Ascending aorta (tissue), 2 donors: ENCODE results near the gene ARPC4. TPM values are rescaled to one million over a fixed set of nuclear protein-coding genes. Genes with fewer than 3 reads are reported as not detected.

Source experiments
- DNase-seq, 2 donors: peaks; one replicate each; pipeline ENCODE4 v3.0.0-alpha.2; 2019; ENCODE audit warnings: low spot score in 2 of 2
- H3K27ac ChIP-seq, 2 donors: fragments of 200-600 bp; sonication (generic); one replicate each; pipeline ENCODE4 v1.5.1; 2016 to 2017; ENCODE audit warnings: mild to moderate bottlenecking in 1 of 2
- H3K27me3 ChIP-seq: fragments of 200-600 bp; sonication (generic); one replicate; pipeline ENCODE4 v1.5.1; 2017
- H3K36me3 ChIP-seq, 2 donors: fragments of 200-600 bp; sonication (generic); one replicate each; pipeline ENCODE4 v1.5.1; 2016
- H3K4me1 ChIP-seq, 2 donors: fragments of 200-600 bp; sonication (generic); one replicate each; pipeline ENCODE4 v1.5.1; 2016 to 2017; ENCODE audit warnings: mild to moderate bottlenecking in 1 of 2
- H3K4me3 ChIP-seq, 2 donors: fragments of 200-600 bp; sonication (generic); one replicate each; pipeline ENCODE4 v1.5.1; 2016 to 2017; ENCODE audit warnings: mild to moderate bottlenecking in 1 of 2
- H3K9me3 ChIP-seq, 2 donors: fragments of 200-600 bp; sonication (generic); one replicate each; pipeline ENCODE4 v1.5.1; 2016
- intact Hi-C: fragments of 100-400 bp; cut with DNase I; formaldehyde crosslinking; loops from one replicate; pipeline ENCODE4 v1.15.1; 2023
- total RNA-seq: library from RNA; depleted of rRNA; stranded (reverse); fragments of >200 nt; gene quantifications from one replicate; pipeline ENCODE4 v1.1.0, GENCODE V29; 2016
- TF ChIP-seq, protein P1 (sequence below), 3 experiments: fragments of 200-600 bp in 2 of 3; fragments of 450-650 bp in 1 of 3; sonication (generic) in 2 of 3; IDR thresholded peaks; one replicate each; pipeline ENCODE4 v1.5.1; 2016 to 2019; ENCODE audit warnings: antibody characterized with exemption in 3 of 3, mild to moderate bottlenecking in 1 of 3, moderate library complexity in 1 of 3

Gene ARPC4
- total RNA-seq, 1 donor from 2014 or later, result 160 TPM

GRCh38 chr3:9803494-9803893 lies 10.6 kb downstream of the ARPC4 start:
- intact Hi-C loops, result no loop called here
- no peak for DNase-seq
- Histone ChIP-seq H3K4me3 (no peak overlapping the region), H3K36me3 (peaks cover 80 to 87% of the 10 kb centered on the region in 2 donors), H3K27ac (no peak overlapping the region), H3K4me1 (no peaks in the 10 kb centered on the region), H3K9me3 (no peaks in the 10 kb centered on the region), H3K27me3 (no peaks in the 10 kb centered on the region)
- TF ChIP-seq, protein P1, sequence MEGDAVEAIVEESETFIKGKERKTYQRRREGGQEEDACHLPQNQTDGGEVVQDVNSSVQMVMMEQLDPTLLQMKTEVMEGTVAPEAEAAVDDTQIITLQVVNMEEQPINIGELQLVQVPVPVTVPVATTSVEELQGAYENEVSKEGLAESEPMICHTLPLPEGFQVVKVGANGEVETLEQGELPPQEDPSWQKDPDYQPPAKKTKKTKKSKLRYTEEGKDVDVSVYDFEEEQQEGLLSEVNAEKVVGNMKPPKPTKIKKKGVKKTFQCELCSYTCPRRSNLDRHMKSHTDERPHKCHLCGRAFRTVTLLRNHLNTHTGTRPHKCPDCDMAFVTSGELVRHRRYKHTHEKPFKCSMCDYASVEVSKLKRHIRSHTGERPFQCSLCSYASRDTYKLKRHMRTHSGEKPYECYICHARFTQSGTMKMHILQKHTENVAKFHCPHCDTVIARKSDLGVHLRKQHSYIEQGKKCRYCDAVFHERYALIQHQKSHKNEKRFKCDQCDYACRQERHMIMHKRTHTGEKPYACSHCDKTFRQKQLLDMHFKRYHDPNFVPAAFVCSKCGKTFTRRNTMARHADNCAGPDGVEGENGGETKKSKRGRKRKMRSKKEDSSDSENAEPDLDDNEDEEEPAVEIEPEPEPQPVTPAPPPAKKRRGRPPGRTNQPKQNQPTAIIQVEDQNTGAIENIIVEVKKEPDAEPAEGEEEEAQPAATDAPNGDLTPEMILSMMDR (IDR thresholded peaks at IDR 0.05), result no peak

DNA sequence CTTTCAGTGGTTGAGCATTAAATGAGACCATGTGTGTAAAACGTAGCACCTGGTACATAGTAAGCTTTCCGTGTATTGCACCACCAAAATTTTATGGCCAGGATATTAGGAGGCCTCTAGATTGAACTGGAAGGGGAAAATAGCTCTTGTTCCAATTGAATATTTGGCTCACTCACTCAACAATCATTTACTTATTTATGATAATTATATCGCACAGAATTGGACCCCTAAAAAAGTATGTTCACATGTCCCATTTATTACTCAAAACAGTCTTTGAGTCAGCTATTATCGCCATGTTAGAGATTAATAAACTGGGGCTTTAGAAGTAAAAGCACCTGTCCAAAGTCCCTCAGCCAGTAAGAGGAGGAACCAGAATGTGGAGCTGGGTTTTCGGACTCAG lies 12.1 kb downstream of the ARPC4 start:
- TF ChIP-seq, protein P1 (IDR thresholded peaks at IDR 0.05), result no peak
- Histone ChIP-seq H3K4me1 (peaks cover 0 to 5% of the 10 kb centered on the region in 2 donors), H3K9me3 (no peaks in the 10 kb centered on the region), H3K4me3 (no peak overlapping the region), H3K27ac (no peak overlapping the region), H3K36me3 (peaks cover 66 to 72% of the 10 kb centered on the region in 2 donors), H3K27me3 (no peaks in the 10 kb centered on the region)
- no peak for DNase-seq
- intact Hi-C loops, result no loop called here

GRCh38 chr3:9806137-9806536 lies 13.3 kb downstream of the ARPC4 start:
- Histone ChIP-seq H3K27ac (no peak overlapping the region), H3K36me3 (peaks cover 54 to 61% of the 10 kb centered on the region in 2 donors), H3K9me3 (no peaks in the 10 kb centered on the region), H3K4me1 (peaks cover 5 to 7% of the 10 kb centered on the region in 2 donors), H3K27me3 (no peaks in the 10 kb centered on the region), H3K4me3 (no peak overlapping the region)
- intact Hi-C loops, result no loop called here
- TF ChIP-seq, protein P1 (IDR thresholded peaks at IDR 0.05), result no peak
- DNase-seq, result no peak

DNA sequence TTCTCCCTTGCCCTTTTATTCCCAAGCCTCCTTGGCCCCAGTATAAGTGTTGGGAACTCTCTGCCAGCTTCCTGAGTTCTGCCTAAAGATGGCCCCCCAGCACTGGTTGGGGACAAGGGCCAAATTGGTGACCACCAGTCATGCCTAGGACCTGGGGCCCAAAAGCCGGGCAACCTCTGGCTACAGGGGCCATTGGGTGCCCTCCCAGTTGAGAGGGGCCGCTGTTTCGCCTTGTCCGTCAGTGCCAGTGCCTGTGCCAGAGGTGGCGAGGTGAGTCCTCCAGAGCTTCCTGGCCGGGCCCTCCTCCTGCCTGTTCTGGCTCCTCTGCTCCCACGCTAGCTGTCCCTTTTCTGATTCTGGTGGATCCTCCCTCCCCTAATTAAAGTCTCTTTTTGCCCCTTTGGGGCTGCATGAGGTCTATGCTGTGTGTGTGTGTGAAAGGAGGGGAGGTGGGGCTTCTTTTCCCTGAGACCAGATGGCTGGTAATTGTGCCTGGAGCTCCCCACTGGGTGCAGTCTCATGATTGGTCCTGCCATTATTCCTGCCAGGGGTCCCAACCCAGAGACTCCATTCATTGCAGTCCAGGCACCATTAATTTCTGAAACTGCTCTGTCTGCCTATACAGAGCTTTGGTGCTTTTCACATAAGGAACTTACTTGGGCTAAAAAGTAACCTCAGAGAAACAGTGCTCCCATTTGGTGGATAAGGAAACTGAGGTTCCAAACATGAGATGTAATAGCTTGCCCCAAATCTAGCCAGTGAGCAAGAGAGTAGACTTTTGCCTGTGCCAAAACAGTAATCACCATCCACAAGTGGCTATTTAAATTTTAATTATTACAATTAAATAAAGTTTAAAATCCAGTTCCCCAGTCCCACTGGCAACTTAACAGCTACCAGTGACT lies 14.1 kb downstream of the ARPC4 start:
- Histone ChIP-seq H3K27ac (no peak overlapping the region), H3K4me3 (no peak overlapping the region), H3K27me3 (no peaks in the 10 kb centered on the region), H3K9me3 (no peaks in the 10 kb centered on the region), H3K4me1 (peaks cover 5 to 10% of the 10 kb centered on the region in 2 donors), H3K36me3 (peaks cover 46 to 53% of the 10 kb centered on the region in 2 donors)
- intact Hi-C loops, result no loop called here
- TF ChIP-seq, protein P1 (IDR thresholded peaks at IDR 0.05), result no peak
- no peak for DNase-seq

DNA sequence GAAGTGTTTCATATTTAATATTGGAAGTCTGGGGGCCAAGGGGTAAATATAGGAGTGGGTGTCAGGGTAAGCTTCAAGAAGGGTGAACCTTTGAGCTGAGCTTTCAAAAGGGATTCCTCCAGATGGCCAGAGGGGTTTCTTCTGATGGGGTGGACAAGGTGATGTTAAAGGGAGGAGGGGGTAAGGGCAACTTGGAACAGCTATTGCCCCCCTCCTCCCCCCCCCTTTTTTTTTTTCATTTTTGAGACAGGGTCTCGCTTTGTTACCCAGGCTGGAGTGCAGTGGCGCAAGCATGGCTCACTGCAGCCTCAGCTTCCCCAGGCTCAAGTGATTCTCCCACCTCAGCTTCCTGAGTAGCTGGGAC lies 15.1 kb downstream of the ARPC4 start:
- no peak for DNase-seq
- intact Hi-C loops, result no loop called here
- Histone ChIP-seq H3K4me3 (no peak overlapping the region), H3K27me3 (no peaks in the 10 kb centered on the region), H3K27ac (no peak overlapping the region), H3K36me3 (peaks cover 39 to 46% of the 10 kb centered on the region in 2 donors), H3K4me1 (peaks cover 5 to 10% of the 10 kb centered on the region in 2 donors), H3K9me3 (no peaks in the 10 kb centered on the region)
- TF ChIP-seq, protein P1 (IDR thresholded peaks at IDR 0.05), result no peak
